ENCODE data around the gene DNAJB6.

The DNAJB6 gene

DNA sequence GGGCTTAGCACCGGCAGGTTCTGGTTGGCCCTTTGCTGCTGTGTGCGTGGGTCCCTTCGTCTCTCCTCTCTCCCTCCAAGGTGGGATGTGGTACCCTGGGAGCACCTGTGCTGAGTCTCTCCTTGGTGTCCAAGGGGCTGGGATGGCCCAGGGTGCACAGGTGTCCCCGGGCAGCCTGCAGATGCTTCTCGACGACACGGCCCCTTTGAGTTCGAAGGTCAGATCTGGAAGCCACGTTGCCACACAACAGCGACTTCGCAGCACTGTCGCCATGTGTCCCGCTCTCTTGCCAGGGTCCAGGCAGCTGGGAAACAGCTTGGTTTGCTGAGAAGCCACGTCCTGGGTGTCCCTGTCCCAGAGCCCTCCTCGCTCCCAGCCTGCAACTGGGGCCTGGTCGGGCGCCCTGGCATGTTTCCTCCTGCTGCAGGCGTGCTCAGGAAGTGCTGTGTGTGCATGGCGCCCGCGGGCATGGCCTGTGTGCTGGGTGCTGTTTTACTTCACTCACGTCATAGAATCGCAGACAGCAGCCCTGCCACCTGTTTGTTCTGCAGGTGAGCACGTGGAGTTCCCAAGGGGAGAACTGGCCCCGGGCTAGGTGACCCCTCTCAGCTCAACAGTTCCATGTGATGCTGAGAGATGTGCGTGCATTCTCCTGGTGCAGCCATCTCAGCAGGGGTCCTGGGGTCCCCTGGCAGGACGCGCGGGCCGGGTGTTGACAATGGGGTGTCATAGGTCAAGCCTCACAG lies 70.9 kb downstream of the DNAJB6 start:
- DNase-seq = no peak

DNA sequence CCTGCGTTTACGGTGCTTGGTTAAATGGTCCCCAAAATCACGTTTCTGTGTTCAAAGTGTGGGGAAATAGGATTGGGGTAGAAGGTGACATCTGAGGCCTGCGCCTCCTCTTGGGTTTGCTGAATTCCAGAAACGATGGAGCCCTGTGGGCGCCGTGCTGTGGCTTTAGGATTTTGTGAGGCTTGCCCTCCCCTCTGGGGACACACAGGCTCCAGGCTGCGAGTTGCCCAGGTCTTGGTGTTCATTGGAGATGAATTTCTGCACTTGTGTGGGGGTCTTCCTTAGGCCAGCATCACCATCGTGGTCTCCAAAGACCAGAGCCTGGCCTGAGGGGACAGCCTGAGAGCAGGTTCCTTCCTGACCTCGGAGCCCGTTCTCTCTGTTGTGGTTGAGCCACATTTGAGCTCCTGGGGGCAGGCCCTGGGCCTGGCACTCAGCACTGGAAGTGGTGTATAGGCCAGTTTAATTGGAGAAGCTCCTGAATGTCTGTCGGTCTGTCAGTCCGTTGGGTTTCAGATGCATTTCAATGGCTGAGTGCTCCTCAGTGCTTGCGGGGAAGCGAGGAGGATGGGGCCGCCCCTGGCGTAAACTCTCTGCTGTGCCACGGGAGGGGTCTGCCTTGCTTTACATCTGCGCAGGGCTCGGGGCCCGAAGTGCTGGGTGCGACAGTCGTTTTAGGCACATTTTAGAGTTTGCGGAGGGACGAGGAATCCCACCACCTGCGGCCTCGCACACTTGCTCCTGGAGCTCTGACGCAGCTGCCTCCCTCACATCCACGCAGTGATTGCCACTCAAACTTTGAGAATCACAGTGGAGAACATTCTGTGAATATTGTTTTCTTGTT lies 71.7 kb downstream of the DNAJB6 start:
- DNase-seq = no peak

DNA sequence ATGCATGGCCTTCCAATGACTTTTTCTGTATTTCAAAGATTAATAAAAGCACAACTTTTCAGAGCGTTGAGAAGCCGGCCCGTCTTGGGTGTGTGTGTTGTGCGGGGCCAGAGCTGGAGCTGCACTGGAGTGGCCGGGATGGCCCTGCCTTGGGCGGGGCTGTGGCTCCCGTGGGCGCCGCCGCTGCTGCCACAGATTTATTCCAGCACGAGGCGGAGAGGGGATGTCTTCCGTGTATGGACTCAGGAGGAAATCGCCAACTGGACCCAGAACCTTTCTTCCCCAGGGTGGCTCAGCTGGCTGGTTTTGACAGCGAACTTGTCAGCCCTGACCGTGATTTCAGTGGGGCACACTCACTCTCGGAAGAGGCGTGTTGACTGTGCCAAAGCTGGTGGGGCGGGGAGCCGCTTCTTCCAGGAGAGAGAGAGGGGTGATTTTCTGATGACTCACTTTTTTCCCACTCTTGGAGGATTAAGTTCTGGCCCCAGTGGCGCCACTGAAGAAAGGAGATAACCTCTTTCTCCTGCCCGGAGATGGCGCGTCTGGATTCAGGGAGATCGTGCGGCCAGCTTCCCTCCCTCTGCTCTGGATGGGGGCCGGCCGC lies 72.4 kb downstream of the DNAJB6 start:
- DNase-seq = no peak

DNA sequence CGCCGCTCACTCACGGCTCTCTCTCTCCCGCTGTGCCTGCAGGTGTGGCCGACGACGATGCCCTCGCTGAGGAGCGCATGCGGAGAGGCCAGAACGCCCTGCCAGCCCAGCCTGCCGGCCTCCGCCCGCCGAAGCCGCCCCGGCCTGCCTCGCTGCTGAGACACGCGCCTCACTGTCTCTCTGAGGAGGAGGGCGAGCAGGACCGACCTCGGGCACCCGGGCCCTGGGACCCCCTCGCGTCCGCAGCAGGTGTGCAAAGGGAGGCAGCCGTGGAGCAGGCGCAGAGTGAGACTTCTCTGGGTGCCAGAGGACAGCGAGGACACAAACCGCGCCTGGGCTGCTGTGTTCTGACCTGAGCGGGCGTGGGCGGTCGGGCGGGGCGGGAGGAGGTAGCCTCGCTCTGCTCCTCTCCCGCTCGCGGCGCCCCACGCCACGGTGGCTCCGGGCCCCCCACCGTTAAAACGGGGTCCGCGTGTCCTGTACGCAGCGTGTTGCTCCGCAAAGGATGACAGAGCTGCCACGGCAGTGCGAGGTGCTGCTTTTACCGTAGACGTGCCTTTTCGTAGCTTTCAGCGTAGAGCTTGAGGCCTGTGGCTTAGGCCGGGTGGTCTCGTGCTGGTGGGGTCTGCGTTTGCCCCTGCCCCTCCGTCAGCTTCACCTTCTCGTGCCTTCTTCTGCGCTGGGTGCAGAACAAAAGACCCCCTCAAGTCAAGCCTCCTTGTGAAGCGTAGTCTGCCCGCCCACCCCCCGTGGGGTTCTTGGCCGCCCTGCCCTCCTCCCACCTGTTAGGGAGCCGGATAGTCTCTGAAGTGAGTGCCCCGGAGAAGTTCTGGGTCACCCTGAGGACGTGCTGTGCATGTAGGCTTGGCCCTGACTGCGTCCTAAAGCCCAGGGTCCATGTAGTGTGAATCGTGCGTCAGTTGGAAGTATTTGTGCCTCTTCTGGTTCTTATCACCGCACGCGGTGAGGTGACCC lies 73.2 kb downstream of the DNAJB6 start:
- DNase-seq = no peak

DNA sequence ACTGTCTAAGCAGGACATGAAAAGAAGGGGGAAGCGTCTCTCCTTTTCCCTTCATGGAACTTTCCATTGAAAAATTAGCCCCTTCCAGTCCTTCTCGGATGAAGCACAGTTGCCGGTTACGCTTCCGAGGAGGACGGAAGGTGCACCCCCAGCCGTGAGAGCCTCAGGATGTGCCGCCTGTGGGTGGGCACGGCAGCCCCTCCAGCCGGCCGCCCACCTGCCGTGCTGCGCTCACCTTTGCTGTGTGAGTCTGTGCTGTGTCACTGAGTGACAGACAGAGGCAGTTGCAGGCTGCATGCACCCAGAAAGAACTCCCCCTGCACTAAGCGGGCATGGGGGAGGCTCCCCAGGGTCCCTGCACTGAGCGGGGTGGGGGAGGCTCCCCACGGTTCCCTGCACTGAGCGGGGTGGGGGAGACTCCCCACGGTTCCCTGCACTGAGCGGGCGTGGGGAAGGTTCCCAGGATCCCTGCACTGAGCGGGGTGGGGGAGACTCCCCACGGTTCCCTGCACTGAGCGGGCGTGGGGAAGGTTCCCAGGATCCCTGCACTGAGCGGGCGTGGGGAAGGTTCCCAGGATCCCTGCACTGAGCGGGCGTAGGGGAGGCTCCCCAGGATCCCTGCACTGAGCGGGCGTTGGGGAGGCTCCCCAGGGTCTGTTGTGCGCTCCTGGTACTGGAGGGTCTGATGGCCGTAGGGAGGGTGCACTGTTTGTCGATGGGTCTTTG lies 74.2 kb downstream of the DNAJB6 start:
- DNase-seq = no peak

DNA sequence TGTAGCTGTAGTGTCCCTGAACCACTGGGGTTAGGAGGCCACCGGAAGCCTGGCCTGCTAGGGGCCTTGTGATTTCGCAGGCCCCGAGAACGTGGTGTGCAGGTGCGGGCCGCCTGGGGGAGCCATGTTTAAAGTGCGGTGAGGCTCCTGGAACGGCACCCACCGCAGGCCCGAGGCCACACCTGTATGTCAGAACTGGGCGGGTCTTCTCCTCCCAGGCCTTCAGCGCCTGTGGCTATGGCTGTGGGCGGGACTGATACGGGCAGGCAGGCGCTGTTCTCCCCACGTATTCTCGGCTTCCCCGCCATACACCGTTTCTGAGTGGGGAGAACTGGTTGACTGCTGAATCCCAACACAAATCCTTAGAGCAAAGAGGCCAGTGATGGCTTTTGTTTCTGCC lies 74.8 kb downstream of the DNAJB6 start:
- no peak for DNase-seq

DNA sequence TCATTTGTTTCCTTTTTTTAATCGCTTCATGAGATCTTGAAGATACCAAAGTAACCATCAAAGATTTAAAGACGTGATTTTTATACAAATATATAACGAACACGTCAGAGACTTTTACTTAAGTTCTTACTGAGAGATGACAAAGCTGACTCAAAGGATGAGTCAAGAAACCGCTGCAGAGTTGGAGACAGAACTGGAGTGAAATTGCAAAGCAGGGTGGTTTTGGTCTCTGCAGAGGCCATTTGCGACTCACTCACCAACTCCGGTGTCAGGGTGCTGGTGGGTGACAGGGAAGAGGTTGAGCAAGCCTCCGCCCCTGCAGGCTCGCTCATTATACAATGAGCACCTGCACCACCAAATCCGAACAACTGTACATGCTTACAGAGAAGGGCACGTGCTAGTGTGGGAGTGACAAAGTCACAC lies 75.2 kb downstream of the DNAJB6 start:
- no peak for DNase-seq

DNA sequence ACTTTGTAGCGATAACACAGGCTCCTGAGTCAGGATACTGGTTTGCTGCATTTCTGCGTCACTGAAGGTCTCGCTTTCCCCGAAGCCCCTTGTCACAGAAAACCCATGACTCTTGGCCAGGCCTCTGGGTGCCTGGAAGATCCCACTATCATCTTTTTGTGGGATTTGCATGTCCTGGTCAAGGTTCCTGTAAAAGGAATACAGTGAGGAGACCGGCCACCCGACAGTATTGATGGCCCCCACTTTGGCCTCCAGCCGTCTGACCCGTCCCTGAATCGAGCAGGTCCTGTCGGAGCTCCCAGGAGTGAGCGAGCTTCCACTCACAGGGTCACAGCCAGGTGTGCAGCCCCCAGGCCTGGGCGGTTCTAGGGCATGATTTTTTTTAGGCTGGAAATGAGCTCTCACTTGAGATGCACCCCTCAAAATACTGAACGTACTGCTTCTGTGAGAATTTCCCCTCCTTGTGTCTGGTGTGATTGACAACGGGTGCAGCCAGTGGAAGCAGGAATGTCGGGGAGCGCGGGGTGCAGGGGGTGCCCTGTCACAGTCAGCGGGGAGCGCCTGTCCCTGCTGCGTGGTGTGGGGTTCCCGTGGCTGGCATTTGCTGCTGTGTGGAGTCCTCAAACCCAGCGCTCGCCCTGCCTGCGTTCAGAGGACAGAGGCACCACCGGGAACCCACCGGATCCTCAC lies 75.8 kb downstream of the DNAJB6 start:
- no peak for DNase-seq

DNA sequence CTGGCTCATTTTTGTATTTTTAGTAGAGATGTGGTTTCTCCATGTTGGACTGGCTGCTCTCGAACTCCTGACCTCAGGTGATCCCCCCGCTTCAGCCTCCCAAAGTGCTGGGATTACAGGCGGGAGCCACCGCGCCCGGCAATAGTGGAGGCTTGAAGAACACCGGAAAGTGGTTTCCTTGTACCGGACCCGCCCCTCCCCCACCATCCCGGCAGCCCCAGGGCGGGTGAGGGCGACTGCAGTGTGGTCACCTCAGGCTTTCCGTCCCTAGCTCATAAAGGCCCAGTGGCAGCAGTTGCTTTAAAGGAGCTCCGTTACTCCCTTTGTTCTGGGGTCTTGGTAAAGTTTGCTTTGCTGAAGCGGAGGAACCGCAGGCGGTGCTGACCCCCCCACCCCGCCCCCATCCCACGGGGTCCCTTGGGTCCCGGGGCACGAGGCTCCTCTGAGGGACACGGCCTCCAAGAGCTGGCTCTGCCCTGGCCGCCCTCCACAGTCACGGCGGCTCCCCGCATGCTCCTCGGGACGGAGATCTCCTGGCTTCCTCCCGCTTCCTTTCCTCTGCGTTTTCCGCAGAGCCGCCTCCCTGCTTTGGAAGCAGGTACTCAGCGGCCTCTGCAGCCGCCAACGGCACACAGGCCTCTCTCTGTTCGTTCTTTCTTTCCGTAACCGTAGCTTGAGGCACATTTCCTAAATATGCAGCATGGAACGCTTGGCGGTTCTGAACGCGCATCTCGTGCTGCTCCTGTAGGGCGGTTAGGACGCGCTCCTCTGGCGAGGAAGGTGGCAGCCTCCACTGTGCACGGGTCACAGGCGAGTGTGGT lies 77.3 kb downstream of the DNAJB6 start:
- DNase-seq = no peak

DNA sequence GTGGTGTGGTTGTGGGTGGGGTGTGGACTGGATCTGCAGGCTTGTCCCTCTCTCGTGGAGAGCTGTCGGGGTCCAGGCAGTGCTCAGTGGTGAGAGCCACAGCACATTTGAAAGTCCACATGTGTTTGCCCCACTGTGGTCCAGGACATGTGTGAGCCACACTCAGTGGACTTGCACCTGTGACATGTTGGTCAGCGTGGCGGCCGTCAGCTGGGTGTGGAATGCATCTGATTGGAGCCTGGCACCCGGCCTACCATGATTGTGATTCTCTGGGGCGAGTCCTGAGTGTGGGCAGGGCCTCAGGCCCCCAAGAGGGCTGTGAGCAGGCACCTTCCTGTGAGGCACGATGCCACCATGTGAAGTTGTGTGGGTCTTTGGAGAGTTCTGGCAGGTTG lies 77.9 kb downstream of the DNAJB6 start:
- DNase-seq = no peak

DNA sequence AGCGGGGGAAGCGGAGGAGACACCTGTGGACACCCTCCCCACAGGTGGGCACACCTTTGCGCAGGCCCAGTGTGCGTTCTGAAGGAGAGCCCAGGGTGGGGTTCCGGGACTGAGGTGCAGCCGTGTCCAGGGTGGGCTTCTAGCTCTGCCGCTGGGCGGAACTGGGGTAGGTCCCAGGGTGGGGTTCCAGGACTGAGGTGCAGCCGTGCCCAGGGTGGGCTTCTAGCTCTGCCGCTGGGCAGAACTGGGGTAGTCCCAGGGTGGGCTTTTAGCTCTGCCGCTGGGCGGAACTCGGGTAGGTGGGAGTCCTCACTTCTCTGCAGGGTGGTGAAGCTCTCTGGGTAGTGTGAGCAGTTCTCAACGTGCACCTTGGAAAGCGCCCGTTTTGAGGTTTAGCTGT lies 78.7 kb downstream of the DNAJB6 start:
- DNase-seq = no peak

DNA sequence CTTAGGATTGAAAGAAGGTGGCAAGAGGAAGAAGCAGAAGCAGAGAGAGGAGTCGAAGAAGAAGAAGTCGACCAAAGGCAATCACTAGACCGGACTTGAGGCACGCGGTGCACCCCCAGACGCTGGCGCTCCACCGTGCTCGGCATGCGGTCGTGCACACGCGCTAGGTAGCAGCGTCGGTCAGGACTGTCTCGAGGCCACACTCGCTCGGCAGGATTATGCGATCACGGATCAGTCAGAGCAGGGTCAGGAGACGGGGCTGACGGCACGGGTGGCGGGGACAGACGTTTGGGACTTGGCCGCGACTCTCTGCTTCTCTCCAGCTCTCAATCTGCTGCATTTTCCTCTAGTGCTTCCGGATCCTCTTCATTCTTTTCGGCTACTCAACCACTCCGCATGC lies 79.2 kb downstream of the DNAJB6 start:
- no peak for DNase-seq

DNA sequence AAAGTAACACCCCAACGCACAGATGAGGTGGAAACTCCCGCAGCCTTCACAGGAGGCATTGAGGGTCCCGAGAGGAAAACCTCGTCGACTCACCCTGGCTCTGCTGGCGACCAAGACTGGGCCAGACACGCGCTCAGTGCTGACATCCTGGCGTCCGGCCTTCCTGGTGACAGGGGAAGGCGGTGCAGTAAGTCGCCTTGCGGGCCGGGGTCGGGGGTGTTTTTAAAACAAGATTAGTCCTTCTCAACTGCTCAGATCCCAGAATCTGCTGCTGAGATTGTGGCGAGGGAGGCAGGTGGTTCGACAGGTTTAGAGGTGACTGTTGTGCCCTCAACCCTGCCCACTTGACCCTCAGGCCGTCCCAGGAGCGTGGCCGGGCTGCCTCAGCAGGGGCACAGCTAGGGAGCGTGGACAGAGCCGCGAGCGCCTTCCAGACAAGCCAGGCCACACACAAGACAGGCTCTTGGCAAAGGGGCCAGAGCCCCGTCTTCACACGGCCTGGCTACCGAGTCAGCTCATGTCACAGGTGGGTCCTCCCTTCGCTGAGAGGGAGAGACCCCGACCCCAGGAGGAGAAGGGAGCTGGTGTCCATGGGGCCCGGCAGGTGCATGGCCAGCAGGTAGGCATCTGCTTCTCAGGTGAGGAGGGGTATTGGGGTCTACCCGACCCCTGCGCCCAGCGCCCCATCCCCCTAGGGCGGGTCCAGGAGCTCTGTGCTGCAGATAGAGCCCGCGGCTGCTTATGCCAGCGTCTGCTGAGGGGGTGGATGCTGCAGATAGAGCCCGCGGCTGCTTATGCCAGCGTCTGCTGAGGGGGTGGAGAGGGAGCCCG lies 81.6 kb downstream of the DNAJB6 start:
- DNase-seq = no peak

DNA sequence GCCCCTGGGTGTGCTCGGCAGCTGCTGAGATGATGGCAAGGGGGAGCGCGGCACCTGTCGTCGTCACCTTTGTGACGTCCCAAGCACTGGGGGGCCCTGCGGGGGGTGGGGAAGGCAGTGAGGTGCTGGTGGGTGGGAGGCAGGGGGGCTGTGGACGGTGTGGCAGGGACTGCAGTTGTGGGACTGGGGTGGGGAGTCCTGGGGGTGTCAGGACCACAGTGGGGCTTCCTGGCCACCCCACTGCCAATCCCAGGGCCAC lies 82.2 kb downstream of the DNAJB6 start:
- no peak for DNase-seq

DNA sequence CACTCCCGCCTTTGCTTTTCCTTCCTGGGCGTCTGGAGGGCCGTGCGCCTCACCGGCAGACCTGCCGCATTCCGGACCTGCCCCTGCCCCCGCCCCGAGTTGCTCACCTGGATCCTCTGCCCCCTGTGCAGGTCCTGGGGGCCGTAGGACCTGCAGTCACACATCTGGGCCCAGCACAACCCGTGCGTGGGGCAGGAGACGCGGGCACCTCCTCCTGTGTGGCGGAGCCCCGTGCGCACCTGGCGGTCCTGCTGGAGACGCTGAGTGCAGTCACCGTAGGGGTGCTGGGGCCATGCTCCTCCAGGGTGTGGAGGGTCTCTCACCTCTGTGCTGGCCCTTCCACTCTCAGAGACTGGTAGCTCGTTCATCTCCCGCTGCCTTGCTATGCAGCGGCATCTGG lies 85.5 kb downstream of the DNAJB6 start:
- no peak for DNase-seq

DNA sequence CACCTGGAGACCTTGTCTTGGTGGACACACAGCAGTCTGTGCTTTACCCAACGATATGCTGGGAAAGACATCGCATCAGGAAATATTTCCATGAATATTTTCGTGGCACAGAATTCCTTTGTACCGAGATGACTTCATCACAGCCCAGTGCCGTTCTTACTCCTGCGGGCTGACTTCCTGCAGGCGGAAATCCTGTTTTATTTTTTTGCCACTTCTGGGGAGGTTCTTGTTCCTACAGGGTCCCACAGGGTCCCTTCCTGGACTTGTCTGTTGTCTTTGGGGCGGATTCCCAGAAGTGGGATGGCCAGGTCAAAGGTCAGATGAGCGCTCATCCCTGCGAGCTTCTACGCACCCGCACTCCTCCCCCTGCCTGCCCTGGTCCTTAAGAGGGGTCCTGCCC lies 86.5 kb downstream of the DNAJB6 start:
- no peak for DNase-seq

DNA sequence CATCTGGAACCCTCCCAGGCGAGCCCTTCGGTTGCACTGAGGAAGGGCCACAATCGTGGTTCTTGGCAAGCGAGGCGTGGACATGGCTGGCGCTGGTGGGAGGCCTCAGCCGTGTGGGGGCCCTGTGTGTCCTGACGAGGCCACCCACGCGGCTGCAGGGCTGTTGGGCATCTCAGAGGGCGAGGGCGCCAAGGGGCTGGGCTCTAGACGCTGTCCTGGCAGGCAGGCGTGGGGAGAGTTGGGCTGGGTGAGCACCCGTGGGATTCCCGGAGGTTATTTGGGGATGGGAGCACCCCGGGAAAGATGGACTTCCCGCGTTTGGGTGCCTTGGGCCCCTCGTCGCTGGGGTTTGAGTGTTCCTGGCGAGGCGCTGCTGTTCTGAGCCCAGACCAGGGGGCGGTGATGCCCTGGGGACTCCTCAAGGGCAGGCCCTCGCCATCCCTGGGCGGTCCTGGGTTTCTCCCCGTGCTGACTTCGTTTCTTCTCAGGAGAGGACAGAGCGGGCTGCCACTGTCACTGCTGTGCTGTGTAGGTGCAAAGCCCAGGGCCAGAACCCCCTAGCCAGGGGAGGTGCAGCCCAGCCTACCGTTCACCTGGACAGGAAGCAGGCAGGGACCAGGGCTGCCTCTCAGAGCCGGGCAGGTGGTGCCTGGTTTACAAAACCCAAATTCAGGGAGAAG lies 87.2 kb downstream of the DNAJB6 start:
- DNase-seq = no peak
